Measurements from ENCODE around the gene SPOP. TPM values are rescaled to one million over a fixed set of nuclear protein-coding genes. Genes with fewer than 3 reads are reported as not detected.
"Not testable (repeated sequence)": the region's sequence is repeated elsewhere in the genome, so short reads cannot be mapped to it uniquely, and the experiment has no call there.

SPOP gene
- total RNA-seq, 2 donors from 2014 or later, result 60.5 to 69.5 TPM

DNA sequence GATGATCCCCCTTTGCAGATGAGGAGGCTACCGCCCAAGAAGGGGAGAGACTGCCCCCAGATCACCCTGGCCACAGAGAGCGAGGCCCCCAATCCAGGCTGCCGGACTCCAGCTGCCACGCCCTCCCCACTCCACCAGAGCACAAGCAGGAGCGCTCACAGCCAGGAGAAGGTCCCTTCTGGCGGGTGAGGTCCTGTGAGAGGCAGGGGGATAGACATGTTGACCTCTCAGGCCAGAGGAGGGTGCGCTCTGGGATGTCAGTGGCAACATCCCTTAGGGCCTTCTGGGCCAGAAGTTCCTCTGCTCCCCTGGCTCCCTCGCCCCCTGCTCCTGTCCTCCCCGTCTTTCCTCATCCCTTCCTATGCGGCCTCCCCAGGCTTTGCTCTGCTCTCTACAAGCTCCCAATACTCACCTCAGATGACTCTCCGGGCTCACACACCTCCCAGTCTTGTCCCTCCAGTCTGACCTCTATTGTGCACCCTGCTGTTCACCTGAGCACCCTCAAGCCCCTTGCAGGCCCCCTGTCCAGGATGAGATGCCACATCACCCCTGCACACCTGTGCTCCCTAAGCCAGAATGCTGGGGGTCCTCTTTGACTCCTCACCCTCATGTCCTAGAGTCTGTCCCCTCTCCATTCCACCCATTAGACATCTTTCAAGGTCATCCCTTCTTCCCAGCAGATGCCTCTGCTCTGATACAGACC lies 107.2 kb downstream of the SPOP start:
- ATAC-seq (no peak), DNase-seq (no peak)
- intact Hi-C loops (cut with DNase I), result loop anchor here (2.0 to 5.0 kb wide), 3 partner anchors 124 to 277 kb away; partner anchors contain the start of genes KAT7 (in 1 of the 2) and TAC4 (in 1 of the 2)

DNA sequence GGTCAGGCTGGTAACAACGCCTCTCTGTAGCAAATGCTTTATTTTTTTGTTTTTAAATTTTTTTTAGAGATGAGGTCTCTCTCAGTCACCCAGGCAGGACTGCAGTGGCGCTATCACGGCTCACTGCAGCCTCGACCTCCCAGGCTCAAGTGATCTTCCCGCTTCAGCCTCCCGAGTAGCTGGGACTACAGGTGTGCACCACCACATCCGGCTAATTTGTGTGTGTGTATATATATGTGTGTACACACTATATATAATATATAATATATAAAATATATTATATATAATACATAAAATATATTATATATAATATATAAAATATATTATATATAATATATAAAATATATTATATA lies 109.2 kb downstream of the SPOP start:
- DNase-seq, ATAC-seq: not testable (repeated sequence)
- intact Hi-C loops (cut with DNase I), result loop anchor here (5.0 to 10.0 kb wide), 2 partner anchors 286 to 429 kb away; partner anchors contain the start of gene DLX3 (in 2 of the 2)

DNA sequence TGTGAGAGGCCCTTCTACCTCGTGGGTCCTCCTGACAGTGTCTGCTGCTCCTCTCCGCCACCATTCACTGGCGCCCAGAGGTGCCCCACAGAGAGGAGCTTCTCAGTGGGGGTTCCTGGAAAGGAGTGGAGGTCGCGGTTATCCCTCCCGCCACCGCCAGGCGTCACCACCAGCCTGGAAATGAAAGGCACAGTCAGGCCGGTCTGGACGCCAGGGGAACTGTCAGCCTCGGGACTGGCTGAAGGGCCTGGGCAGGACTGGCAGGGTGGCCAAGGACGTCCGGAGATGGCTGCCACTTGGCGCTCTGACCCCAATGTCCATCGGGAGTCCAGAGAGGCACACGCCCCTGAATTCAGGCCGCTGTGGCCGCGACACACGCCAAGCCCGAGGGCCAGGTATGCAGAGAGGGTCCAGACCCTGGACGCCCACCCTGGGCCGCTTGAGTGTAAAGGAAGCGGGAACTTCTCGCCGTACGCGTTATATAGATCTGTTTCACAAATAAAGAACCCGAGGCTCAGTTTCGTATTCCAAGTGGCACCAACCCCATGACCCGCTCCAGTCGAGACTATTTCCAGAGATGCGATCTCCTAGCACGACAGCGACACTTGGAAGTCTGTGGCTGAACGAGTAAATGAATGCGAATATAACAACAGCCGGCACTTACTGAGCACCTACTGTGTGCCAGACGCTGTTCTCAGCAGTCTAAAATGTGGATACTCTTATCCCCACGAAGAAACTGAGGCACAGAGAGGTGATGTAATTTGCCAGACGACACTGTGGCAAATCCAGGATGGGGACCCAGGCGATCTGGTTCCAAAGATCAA lies 109.8 kb downstream of the SPOP start:
- intact Hi-C loops (cut with DNase I), result loop anchor here (5.0 to 10.0 kb wide), 2 partner anchors 287 to 429 kb away; partner anchors contain the start of gene DLX3 (in 2 of the 2)
- ATAC-seq, result peak; percentile 81 to 84
- peak; percentile 91 for DNase-seq

DNA sequence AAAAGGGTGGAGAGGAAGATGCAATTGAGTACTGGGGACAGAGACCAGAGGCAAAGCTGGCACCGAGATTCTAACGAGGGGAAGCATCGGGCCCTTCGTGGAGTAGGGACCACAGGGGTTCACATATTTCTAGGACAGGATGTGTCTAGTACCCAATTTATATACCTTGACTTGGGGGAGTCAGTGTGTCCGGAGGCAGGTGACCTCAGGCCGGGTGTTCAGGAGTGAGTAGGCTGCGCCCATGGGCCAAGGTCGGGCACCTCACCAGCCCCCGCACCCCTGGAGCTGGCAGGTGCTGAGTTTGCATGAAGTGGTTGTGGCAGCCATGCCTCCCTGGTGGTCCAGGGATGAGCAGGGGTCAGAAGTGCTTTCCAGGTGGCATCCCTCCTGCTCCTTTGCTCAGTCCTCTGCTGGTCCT lies 110.8 kb downstream of the SPOP start:
- no peak for ATAC-seq
- intact Hi-C loops (cut with DNase I), result loop anchor here (5.0 to 10.0 kb wide), 2 partner anchors 288 to 430 kb away; partner anchors contain the start of gene DLX3 (in 2 of the 2)
- peak; percentile 25 for DNase-seq

DNA sequence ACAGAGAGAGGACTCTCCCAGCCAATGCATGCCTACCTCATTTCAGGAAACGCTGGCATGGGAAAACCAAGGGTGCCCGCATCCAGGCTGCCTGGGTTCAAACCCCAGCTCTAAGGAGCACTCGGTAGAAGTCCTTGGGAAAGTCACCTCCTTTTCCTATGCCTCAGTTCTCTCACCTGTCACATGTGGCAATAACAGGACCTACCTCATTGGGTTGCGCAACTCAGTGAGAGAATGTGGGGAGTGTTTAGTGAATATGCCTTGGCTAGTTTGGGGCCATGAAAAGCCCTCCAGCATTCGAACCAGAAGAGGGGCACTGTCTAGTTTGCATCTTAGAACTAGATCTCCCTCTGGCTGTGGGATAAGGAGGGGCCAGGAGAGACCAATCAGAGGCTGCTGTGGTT lies 111.2 kb downstream of the SPOP start:
- ATAC-seq, result no peak
- intact Hi-C loops (cut with DNase I), result loop anchor here (5.0 to 10.0 kb wide), 2 partner anchors 288 to 431 kb away; partner anchors contain the start of gene DLX3 (in 2 of the 2)
- no peak for DNase-seq

DNA sequence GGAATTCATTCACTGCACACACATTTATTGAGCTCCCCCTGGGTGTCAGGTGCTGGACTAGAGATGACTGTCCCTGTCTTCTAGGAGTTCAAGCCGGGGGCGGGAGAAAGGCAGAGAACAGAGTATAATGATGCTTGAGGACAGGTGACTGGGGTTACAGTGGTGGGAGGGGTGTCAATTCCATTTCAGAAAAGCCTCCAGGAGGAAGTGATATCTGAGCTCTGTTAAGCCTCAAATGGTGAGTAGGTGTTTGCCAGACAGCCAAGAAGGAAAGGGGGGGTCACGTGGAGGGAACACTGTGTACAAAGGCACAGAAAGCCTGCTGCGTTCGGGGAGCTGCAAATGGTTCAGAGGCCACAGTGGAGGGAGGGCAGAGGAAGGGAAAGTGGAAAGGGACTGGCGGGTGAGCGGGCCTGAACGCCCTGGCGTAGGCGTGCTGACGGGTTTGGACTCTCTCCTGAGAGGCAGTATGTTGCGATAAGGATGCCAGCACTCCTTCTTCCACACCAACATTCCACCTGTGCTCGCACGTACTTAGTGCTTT lies 111.9 kb downstream of the SPOP start:
- ATAC-seq (peak; percentile 61 to 71), DNase-seq (peak; percentile 86)
- intact Hi-C loops (cut with DNase I), result loop anchor here (5.0 to 10.0 kb wide), 2 partner anchors 289 to 431 kb away; partner anchors contain the start of gene DLX3 (in 2 of the 2)

DNA sequence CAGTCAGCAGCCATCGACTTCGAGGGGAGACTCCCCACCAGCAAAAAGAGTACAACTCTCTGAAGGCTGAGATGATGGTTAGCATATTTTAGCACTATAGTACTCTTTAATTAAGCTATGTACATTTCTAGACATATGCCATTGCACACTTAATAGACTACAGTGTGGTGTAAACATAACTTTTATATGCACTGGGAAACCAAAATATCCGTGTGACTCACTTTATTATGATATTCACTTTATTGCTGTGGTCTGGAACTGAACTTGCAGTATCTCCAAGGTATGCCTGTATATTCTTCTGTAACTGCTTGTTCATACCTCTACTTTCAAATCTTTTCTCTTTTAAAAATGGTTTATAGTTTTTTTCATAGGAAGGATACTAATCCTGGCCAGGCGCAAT lies 113.3 kb downstream of the SPOP start:
- intact Hi-C loops (cut with DNase I), result loop anchor here (5.0 to 10.0 kb wide), 2 partner anchors 290 to 433 kb away; partner anchors contain the start of gene DLX3 (in 2 of the 2)
- no peak for ATAC-seq
- DNase-seq, result no peak

DNA sequence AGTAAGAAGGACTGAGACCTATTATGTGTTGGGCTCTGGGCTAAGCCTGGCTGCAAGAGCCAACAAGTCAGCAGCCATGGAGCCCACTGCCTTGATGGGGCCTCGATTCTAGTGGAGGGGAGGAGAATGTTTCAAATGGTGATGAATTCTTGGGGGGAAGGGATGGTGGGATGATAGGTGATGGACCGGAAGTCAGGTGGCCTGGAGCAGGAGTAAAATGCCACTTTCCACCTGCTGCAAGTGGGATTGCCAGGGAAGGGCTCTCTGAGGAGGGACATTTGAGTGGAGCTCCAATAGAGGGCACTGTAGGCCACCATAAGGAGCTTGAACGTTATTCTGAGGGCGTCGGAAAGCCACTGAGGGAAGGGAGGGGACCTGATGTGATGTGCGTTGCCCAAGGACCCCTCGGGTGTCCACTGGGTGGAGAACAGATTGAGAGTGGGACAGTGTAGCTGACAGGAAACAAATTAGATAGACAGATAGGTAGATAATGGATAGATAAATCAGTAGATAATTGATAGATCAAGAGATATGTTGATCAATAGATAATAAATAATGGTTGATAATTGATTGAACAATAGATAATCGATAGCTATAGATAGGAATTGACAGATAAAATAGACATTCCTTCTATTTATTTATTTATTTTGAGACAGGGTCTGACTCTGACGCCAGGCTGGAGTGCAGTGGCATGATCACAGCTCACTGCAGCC lies 120.4 kb downstream of the SPOP start:
- intact Hi-C loops (cut with DNase I), result loop anchor here (10.0 kb wide), 2 partner anchors 153 to 243 kb away; no protein-coding TSS in a partner anchor
- peak; percentile 32 for DNase-seq
- peak in 1 of 2 donors; percentile 58 for ATAC-seq

DNA sequence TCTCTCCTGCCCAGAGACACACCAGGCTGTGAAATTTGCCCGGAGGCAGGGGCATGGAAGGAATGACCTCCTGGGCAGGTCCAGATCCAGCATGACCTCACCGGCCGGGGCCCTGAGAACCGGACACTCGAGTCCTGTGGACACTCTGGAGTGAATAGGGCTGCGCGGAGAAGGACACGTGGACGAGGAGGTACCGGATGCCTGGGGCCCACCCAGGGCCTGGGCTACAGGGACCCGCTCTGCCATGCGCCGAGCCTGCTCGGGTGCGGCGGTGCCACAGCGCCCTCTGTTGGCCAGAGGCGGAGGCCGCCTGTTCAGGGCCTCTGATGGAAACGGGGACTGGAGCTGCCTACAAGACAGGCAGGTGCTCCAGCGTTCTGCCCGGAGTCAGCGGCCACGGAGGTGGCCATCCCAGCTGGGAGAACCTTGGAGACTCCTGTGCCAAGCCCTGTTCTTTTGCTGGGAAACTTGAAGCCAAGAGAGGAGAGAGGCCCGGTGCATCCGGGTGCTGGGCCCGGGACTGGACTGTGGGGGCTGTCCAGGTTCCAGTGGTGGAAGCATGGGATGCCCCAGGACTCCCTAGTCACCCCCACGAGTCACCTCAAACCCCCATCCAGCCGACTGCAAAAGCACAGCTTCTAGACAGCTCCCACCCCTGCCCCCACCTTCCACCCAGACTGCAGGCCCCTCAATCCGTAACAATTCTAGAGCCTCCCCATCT lies 121.5 kb downstream of the SPOP start:
- ATAC-seq, result peak; percentile 93 to 94

DNA sequence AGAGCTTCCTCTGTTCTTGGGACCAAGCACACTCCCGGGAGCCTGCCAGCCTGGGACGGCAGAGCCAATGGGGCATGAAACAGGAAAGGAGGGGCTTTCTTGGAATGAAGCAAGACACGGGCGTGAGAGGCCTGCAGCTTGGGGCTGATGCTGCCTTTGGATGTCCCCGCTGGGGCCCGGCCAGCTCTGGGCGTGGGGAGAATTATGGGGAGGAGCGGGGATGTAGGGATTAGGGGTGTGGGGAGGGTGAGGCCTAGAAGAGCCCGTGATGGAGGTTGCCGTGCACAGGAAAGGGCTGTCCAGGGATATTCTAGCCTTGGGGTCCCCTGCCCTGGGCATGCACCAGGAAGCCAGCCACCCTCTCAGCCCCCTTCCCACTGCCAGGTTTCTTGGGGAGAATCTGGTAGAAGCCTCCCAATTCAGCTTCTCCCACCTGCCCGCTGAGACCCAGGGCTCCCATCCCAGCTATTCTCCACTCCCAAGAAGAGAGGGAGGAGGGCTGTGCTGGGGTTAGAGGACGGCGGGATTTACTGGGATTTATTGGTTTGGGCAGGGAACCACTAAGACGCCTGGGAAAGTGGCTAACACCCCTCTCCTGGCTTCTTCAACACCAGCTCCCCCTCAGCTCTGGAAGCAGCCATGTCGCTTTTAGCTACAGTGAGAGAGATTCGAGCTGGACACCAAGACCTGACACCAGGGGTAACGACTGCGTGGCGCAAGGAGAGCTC lies 122.2 kb downstream of the SPOP start:
- ATAC-seq (no peak), DNase-seq (no peak)
- intact Hi-C loops (cut with DNase I), result loop anchor here (1.0 to 10.0 kb wide), 4 partner anchors 59 to 241 kb away; no protein-coding TSS in a partner anchor

More for the DNA sequence above, 121.5 kb downstream of the SPOP start:
- intact Hi-C loops (cut with DNase I), result loop anchor here (1.0 to 10.0 kb wide), 4 partner anchors 60 to 242 kb away; no protein-coding TSS in a partner anchor
- DNase-seq, result peak; percentile 86

DNA sequence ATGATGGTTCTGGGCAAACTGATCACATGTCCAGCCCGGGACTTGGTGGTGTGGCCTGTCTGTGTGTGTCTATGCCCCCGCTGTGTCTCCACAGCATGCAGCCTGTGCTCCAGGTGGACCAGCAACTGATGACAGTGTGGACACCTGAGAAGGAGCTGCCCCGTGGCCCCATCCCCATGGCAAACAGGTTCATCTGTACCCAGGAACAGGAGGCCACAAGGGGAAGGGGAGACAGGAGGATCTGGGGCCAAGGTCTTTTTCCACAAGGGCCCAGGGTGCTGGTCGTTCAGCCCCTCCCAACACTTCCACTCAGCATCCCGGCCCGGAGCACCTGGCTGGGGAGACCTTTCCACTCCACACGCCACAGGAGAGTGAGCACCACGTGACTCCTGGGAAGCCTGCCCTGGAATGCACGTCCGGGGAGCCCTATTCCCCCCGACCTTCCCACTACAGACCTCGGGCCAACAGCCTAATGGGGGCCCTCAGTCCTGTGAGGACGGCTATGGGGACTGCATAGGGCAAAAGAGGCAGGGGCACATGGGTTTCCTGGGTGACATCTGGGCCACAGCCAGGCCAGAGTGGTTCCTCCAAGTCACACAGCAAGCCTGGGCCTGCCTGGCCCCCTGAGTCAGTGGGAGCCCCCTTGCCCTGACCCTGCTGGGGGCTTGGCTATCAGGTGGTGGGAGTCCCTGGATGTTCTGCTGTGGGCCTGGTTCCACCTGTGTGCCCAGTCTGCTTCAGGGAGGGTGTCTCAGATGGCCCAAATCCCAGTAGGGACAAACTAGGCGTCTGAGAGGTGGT lies 123.0 kb downstream of the SPOP start:
- no peak for ATAC-seq
- peak; percentile 26 for DNase-seq
- intact Hi-C loops (cut with DNase I), result loop anchor here (10.0 kb wide), 2 partner anchors 150 to 240 kb away; no protein-coding TSS in a partner anchor

DNA sequence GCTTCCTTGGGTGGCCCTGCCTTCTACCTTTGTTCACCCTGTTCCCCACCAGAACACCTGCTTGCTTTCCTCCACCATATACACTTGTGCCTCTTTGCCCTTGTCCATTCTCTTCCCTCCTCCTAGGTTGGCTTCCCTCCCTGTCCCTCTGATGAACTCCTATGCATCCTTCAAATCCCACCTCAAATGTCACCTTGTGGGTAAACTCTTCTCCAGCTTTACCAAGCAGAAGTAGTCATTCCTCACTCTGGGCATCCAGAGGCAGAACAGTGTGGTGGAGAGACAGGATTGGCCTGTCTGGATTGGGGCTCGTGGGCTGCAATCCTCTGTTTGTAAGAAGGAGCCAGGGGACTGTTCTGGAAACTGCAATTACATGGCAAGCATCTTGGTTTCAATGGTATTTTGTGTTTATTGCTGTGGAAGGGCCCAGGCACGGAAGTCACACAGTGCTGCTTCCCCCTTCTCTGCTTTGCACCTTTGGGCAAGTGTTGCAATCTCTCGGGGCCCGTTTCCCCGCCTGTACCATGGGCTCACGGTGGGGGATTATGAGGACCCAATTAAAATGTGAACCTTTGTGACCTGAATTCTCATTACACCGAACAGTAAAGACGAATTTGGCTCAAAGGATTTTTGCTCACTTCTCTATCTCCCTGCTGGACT lies 124.1 kb downstream of the SPOP start:
- intact Hi-C loops (cut with DNase I), result loop anchor here (10.0 kb wide), 2 partner anchors 149 to 239 kb away; no protein-coding TSS in a partner anchor
- no peak for ATAC-seq
- no peak for DNase-seq

DNA sequence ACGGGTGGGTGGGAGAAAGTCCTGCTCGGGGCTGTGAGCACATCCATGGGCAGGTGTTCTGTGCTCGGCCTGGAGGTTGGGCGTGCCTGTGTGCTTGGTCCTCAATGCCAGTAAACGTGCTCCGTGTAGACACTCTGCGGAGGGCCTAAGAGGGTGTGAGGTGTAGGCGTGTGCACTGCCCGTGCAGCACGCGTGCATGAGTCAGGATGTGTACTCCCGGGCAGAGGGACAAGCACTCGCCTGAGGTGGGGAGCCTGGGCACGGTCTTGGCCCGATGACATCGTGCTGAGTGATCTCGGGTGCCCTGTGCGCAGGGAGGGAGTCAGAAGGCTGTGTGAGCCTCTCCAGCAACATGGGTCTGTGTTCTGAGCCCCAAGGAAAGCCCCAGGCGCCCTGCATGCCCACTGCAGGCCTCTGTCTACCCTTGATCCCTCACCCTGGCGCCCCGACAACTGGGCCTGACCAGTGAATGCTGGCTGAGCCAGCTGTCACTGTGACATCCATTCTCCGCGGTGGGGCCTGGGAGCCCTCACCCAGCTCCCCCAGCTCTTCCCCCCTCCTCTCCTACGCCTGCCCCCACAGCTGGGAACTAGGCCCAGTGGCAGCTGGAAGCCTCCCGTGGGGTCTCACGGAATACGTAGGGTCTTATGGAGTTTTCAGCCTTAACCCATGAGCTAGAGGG lies 125.7 kb downstream of the SPOP start:
- intact Hi-C loops (cut with DNase I), result loop anchor here (10.0 kb wide), 2 partner anchors 147 to 237 kb away; no protein-coding TSS in a partner anchor
- ATAC-seq (no peak), DNase-seq (no peak)

DNA sequence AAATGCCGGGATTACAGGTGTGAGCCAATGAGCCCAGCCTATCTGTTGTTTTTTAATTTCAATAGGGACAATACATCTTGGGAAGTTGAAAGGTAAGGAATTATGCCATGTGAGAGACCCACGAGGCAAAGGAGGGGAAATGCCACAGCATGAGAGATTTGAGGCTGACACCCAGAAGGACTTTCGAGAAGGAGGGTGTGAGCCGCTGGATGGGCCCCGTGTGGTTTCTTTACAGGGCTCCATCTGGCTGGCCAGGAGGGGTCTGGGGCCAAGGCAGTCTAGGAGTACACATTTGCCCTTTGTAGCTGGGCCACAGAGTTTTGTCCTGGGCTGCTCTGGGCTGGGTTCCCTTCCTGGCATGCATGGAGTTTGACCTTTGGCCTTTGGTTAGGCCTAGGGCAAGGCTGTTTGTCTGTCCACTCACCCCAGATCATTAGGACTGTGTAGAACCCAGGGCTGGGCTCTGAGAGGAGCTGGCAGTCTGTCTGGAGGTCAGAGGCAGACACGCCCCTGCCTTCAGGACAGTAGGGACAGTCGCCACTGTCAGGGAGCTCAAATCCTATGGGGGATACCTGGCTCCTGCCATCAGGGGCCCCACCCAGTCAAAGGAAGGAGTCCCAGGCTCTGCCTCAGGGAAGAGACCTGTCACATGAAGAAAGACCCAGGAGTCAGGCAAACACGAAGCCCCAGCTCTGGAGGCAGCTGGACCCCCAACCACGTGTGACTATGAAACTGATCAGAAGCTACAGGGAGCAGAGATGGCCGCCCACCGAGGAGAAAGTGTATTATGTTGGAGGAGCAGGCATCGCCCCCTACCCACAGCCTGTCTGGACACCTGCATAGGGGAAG lies 126.5 kb downstream of the SPOP start:
- ATAC-seq (no peak), DNase-seq (no peak)
- intact Hi-C loops (cut with DNase I), result loop anchor here (10.0 kb wide), 2 partner anchors 147 to 237 kb away; no protein-coding TSS in a partner anchor
